ENCODE results near the gene USE1. TPM values are rescaled to one million over a fixed set of nuclear protein-coding genes. Genes with fewer than 3 reads are reported as not detected.

The USE1 gene
- total RNA-seq, 1 donor from 2014 or later, result 32.0 TPM

GRCh38 chr19:17249887-17250548, 34.9 kb downstream of the USE1 start:
- TF ChIP-seq CTCF (IDR thresholded peaks at IDR 0.05), result no peak

GRCh38 chr19:17254636-17255035, 39.5 kb downstream of the USE1 start:
- intact Hi-C loops (cut with DNase I), result no loop called here
- DNase-seq, result no peak
- ATAC-seq, result no peak

More at GRCh38 chr19:17249887-17250548, 34.9 kb downstream of the USE1 start:
- H3K36me3 ChIP-seq, result peaks cover 17% of the 10 kb centered on the region
- H3K27me3 ChIP-seq (ENCODE audit: low read depth), result no peaks in the 10 kb centered on the region
- ATAC-seq (no peak), DNase-seq (no peak)
- H3K4me1 ChIP-seq, result peaks cover 12% of the 10 kb centered on the region
- H3K9me3 ChIP-seq, result no peaks in the 10 kb centered on the region
- H3K4me3 ChIP-seq, result no peak overlapping the region
- H3K27ac ChIP-seq, result no peak overlapping the region
- intact Hi-C loops (cut with DNase I), result no loop called here

GRCh38 chr19:17255150-17255621, 40.0 kb downstream of the USE1 start:
- Histone ChIP-seq H3K9me3 (no peaks in the 10 kb centered on the region), H3K36me3 (peaks cover 36% of the 10 kb centered on the region), H3K4me1 (no peaks in the 10 kb centered on the region), H3K27ac (peak overlapping the region; percentile 41), H3K27me3 (ENCODE audit: low read depth) (no peaks in the 10 kb centered on the region), H3K4me3 (no peak overlapping the region)
- no peak for TF ChIP-seq CTCF (IDR thresholded peaks at IDR 0.05)
- intact Hi-C loops (cut with DNase I), result no loop called here
- peak; percentile 65 for DNase-seq
- ATAC-seq, result peak; percentile 85 to 90

More at GRCh38 chr19:17254636-17255035, 39.5 kb downstream of the USE1 start:
- H3K4me3 ChIP-seq, result no peak overlapping the region
- no peak overlapping the region for H3K27ac ChIP-seq
- no peaks in the 10 kb centered on the region for H3K9me3 ChIP-seq
- H3K27me3 ChIP-seq (ENCODE audit: low read depth), result no peaks in the 10 kb centered on the region
- H3K36me3 ChIP-seq, result peaks cover 36% of the 10 kb centered on the region
- TF ChIP-seq CTCF (IDR thresholded peaks at IDR 0.05), result no peak
- no peaks in the 10 kb centered on the region for H3K4me1 ChIP-seq

DNA sequence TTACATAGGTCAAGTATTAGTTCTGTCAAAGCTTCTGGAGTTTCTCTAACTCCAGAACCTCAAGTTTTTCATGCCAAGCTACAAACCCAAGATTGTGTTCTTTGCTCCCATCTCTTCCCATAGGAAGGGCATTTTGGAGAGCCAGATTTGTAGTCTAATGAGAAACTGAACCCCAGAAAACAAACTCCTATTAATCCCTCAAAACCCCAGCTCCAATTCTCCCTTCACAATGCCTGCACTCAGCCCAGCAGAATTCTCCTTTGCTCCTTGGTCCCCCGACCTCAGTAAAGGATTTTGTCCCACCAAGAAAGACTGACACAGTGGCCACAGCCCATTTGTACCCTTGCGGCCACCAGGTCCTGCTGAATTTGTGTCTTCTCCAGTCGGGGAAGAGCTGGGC, 41.0 kb downstream of the USE1 start:
- ATAC-seq (no peak), DNase-seq (no peak)
- intact Hi-C loops (cut with DNase I), result no loop called here
- Histone ChIP-seq H3K36me3 (peaks cover 36% of the 10 kb centered on the region), H3K27ac (no peak overlapping the region), H3K27me3 (ENCODE audit: low read depth) (no peaks in the 10 kb centered on the region), H3K4me1 (no peaks in the 10 kb centered on the region), H3K4me3 (no peak overlapping the region), H3K9me3 (no peaks in the 10 kb centered on the region)
- no peak for TF ChIP-seq CTCF (IDR thresholded peaks at IDR 0.05)

GRCh38 chr19:17259118-17259780, 44.1 kb downstream of the USE1 start:
- TF ChIP-seq CTCF (IDR thresholded peaks at IDR 0.05), result no peak
- Histone ChIP-seq H3K27me3 (ENCODE audit: low read depth) (no peaks in the 10 kb centered on the region), H3K36me3 (peaks cover 24% of the 10 kb centered on the region), H3K4me3 (no peak overlapping the region), H3K27ac (no peak overlapping the region), H3K4me1 (no peaks in the 10 kb centered on the region), H3K9me3 (no peaks in the 10 kb centered on the region)
- intact Hi-C loops (cut with DNase I), result no loop called here
- DNase-seq (no peak), ATAC-seq (no peak)

Measured in lower lobe of right lung (tissue), 2 donors.